HCT116 (cell line): ENCODE measurements around the gene NALCN. TPM values are rescaled to one million over a fixed set of nuclear protein-coding genes. Genes with fewer than 3 reads are reported as not detected.

Experiments
- ATAC-seq: fragments of 200-7000 bp; cut with Tn5 transposase; 2 replicates; pipeline ENCODE4 v1.9.1; 2020; ENCODE audit warnings: mild to moderate bottlenecking, moderate library complexity
- BruUV-seq: library from RNA; stranded (reverse); fragments of 400-500 nt; replicated peaks from 2 replicates; lab custom pipeline; 2021; lab: Mats Ljungman, UMichigan
- CTCF ChIA-PET: fragments of 300-600 bp; sonication (Branson Sonifier 250); formaldehyde crosslinking; loops from one replicate; lab custom pipeline; 2021; ENCODE audit warnings: antibody characterized with exemption; lab: Charles Lee
- POLR2A ChIA-PET: fragments of 300-600, 350-600 bp; sonication (Branson Sonifier 250); formaldehyde crosslinking; loops from one replicate; lab custom pipeline; 2021; ENCODE audit warnings: antibody characterized with exemption; lab: Charles Lee
- RAD21 ChIA-PET, 2 experiments: fragments of 300-600 bp; sonication (Branson Sonifier 250); formaldehyde crosslinking; loops; one replicate each; lab custom pipeline; 2023; ENCODE audit warnings: low total read pairs in 2 of 2; ENCODE audit not compliant: uncharacterized antibody in 2 of 2, unreplicated experiment in 2 of 2, low non-redundant PET in 1 of 2; lab: Charles Lee
- DNase-seq: peaks from one replicate; pipeline ENCODE4 v3.0.0-alpha.2; 2010; ENCODE audit warnings: low read depth, low spot score
- H2AFZ ChIP-seq: fragments of 200-600 bp; shearing (Covaris generic), sonication (generic); 2 replicates; pipeline ENCODE4 v1.6.1; 2017; ENCODE audit warnings: low read depth, mixed run types, mixed read lengths, antibody characterized with exemption, low read length; ENCODE audit not compliant: poor library complexity, severe bottlenecking
- H3K27ac ChIP-seq: 2 replicates; pipeline ENCODE4 v1.5.1; 2012; ENCODE audit warnings: low read depth, low read length
- H3K27me3 ChIP-seq: fragments of 200-600 bp; sonication (generic); 2 replicates; pipeline ENCODE4 v1.6.1; 2016; ENCODE audit warnings: mixed run types, low read length, mixed read lengths; ENCODE audit not compliant: insufficient read depth
- H3K36me3 ChIP-seq, 2 experiments: fragments of 200-500 bp in 1 of 2; fragments of 200-600 bp in 1 of 2; sonication (Bioruptor generic) in 1 of 2; sonication (generic) in 1 of 2; 2 replicates each; pipeline versions ENCODE4 v1.5.1 to v1.6.1; 2014 to 2016; ENCODE audit warnings: low read length in 2 of 2, inconsistent platforms in 1 of 2, mixed read lengths in 1 of 2, mixed run types in 1 of 2; ENCODE audit not compliant: insufficient read depth in 2 of 2, control insufficient read depth in 1 of 2
- H3K4me1 ChIP-seq, 2 experiments: fragments of 200-600 bp in 1 of 2; sonication (generic) in 1 of 2; 2 replicates each; pipeline versions ENCODE4 v1.5.1 to v1.6.1; 2012 to 2017; ENCODE audit warnings: low read length in 2 of 2, inconsistent platforms in 1 of 2, mild to moderate bottlenecking in 1 of 2, mixed read lengths in 1 of 2, mixed run types in 1 of 2, moderate library complexity in 1 of 2; ENCODE audit not compliant: insufficient read depth in 2 of 2, control insufficient read depth in 1 of 2
- H3K4me2 ChIP-seq: fragments of 200-600 bp; sonication (generic); 2 replicates; pipeline ENCODE4 v1.6.1; 2017; ENCODE audit warnings: mixed run types, low read length, mixed read lengths
- H3K4me3 ChIP-seq, 2 experiments: fragments of 200-600 bp in 1 of 2; sonication (generic) in 1 of 2; replicated peaks in 1 of 2; 2 replicates each; pipeline ENCODE4 v1.5.1; 2011 to 2016; ENCODE audit warnings: low read length in 2 of 2, control low read depth in 1 of 2, low read depth in 1 of 2, mild to moderate bottlenecking in 1 of 2, mixed read lengths in 1 of 2, mixed run types in 1 of 2
- H3K79me2 ChIP-seq: fragments of 200-600 bp; sonication (generic); 2 replicates; pipeline ENCODE4 v1.6.1; 2017; ENCODE audit warnings: mild to moderate bottlenecking, mixed run types, low read length, moderate library complexity, mixed read lengths; ENCODE audit not compliant: insufficient read depth
- H3K9ac ChIP-seq: fragments of 200-600 bp; sonication (generic); 2 replicates; pipeline ENCODE4 v1.6.1; 2016; ENCODE audit warnings: low read length, mixed read lengths
- H3K9me2 ChIP-seq: fragments of 200-600 bp; sonication (generic), shearing (Covaris generic); 2 replicates; pipeline ENCODE4 v1.6.1; 2017; ENCODE audit warnings: mixed run types, mild to moderate bottlenecking, moderate library complexity; ENCODE audit not compliant: insufficient read depth
- H3K9me3 ChIP-seq, 2 experiments: fragments of 200-500 bp in 1 of 2; fragments of 200-600 bp in 1 of 2; sonication (Bioruptor generic) in 1 of 2; sonication (generic) in 1 of 2; 2 replicates each; pipeline ENCODE4 v1.6.1; 2014 to 2017; ENCODE audit warnings: low read length in 2 of 2, mixed read lengths in 2 of 2, inconsistent platforms in 1 of 2, low read depth in 1 of 2, mild to moderate bottlenecking in 1 of 2, mixed run types in 1 of 2, moderate library complexity in 1 of 2; ENCODE audit not compliant: control insufficient read depth in 1 of 2, insufficient read depth in 1 of 2
- H4K20me1 ChIP-seq: fragments of 200-600 bp; sonication (generic), shearing (Covaris generic); 2 replicates; pipeline ENCODE4 v1.6.1; 2017; ENCODE audit warnings: mixed run types, mild to moderate bottlenecking, moderate library complexity; ENCODE audit not compliant: insufficient read depth
- CBX3 ChIP-seq: IDR thresholded peaks from 2 replicates; pipeline ENCODE4 v1.6.1; 2012; ENCODE audit warnings: low read depth
- CEBPB ChIP-seq: IDR thresholded peaks from 2 replicates; pipeline ENCODE4 v1.6.1; 2012; ENCODE audit warnings: low read depth
- CTCF ChIP-seq, 3 experiments: fragments of 200-600 bp in 1 of 3; sonication (generic) in 1 of 3; IDR thresholded peaks in 2 of 3; conservative IDR thresholded peaks in 1 of 3; 2 replicates each; pipeline ENCODE4 v1.5.1; 2012 to 2017; ENCODE audit warnings: low read depth in 2 of 3, low read length in 2 of 3, antibody characterized with exemption in 1 of 3, borderline replicate concordance in 1 of 3, control low read depth in 1 of 3, mild to moderate bottlenecking in 1 of 3, mixed read lengths in 1 of 3, mixed run types in 1 of 3, moderate library complexity in 1 of 3; ENCODE audit not compliant: insufficient read depth in 1 of 3
- ELF1 ChIP-seq: IDR thresholded peaks from 2 replicates; pipeline ENCODE4 v1.6.1; 2012; ENCODE audit warnings: low read depth, borderline replicate concordance
- EZH2phosphoT487 ChIP-seq: fragments of 200-600 bp; IDR thresholded peaks from 2 replicates; pipeline ENCODE4 v1.6.1; 2018; ENCODE audit warnings: antibody characterized with exemption, borderline replicate concordance
- FOSL1 ChIP-seq: IDR thresholded peaks from 2 replicates; pipeline ENCODE4 v1.6.1; 2012; ENCODE audit warnings: low read depth
- JUND ChIP-seq: IDR thresholded peaks from 2 replicates; pipeline ENCODE4 v1.6.1; 2012
- POLR2AphosphoS5 ChIP-seq: IDR thresholded peaks from 2 replicates; pipeline ENCODE4 v1.6.1; 2011; ENCODE audit warnings: mild to moderate bottlenecking, low read depth, low read length, moderate library complexity
- RAD21 ChIP-seq: IDR thresholded peaks from 2 replicates; pipeline ENCODE4 v1.6.1; 2012; ENCODE audit warnings: low read depth, mild to moderate bottlenecking
- SIN3A ChIP-seq: IDR thresholded peaks from 2 replicates; pipeline ENCODE4 v1.6.1; 2012; ENCODE audit warnings: low read depth
- SP1 ChIP-seq: IDR thresholded peaks from 2 replicates; pipeline ENCODE4 v1.6.1; 2012; ENCODE audit warnings: low read depth
- TCF7L2 ChIP-seq: IDR thresholded peaks from 2 replicates; pipeline ENCODE4 v1.7.0; 2011; ENCODE audit warnings: borderline replicate concordance, inconsistent platforms; ENCODE audit not compliant: insufficient read depth, insufficient read length; ENCODE audit errors: extremely low read depth
- intact Hi-C: fragments of 100-400 bp; cut with micrococcal nuclease; formaldehyde crosslinking; loops from 2 replicates; pipeline ENCODE4 v1.10.0; 2022
- total RNA-seq: library from RNA; stranded (reverse); gene quantifications from one replicate; pipeline ENCODE4 v1.2.1, GENCODE V29; 2021; ENCODE audit not compliant: unreplicated experiment
- TF ChIP-seq, protein P1 (sequence below): IDR thresholded peaks from 2 replicates; pipeline ENCODE4 v1.6.1; 2012; ENCODE audit warnings: low read depth
- TF ChIP-seq, protein P2 (sequence below): IDR thresholded peaks from 2 replicates; pipeline ENCODE4 v1.6.1; 2011; ENCODE audit warnings: mild to moderate bottlenecking, low read length, moderate library complexity; ENCODE audit not compliant: insufficient replicate concordance; ENCODE audit errors: extremely low read depth

The NALCN gene
- total RNA-seq, 1 experiment from 2014 or later, result not detected

- H3K9ac ChIP-seq, result no peak overlapping the region
- no peak overlapping the region for H2AFZ ChIP-seq
- ChIA-PET RAD21 (no interaction called here), POLR2A (no interaction called here), CTCF (no interaction called here)
- intact Hi-C loops, result no loop called here
- H3K27ac ChIP-seq, result no peak overlapping the region
- H3K4me2 ChIP-seq, result no peak overlapping the region
- H3K27me3 ChIP-seq, result no peaks in the 10 kb centered on the region
- no peak for TF ChIP-seq SIN3A
- no peaks in the 10 kb centered on the region for H4K20me1 ChIP-seq
- peaks cover 0 to 3% of the 10 kb centered on the region in 2 experiments; a peak in 1 of 4 replicates for H3K9me3 ChIP-seq
- H3K4me1 ChIP-seq, result no peaks in the 10 kb centered on the region
- no peak overlapping the region for H3K4me3 ChIP-seq
- H3K36me3 ChIP-seq, result no peaks in the 10 kb centered on the region
- DNase-seq (no peak), ATAC-seq (no peak)
- H3K9me2 ChIP-seq, result no peaks in the 10 kb centered on the region
- BruUV-seq, result no TSS peak
- H3K79me2 ChIP-seq, result no peaks in the 10 kb centered on the region
Observed at GRCh38 chr13:101325423-101325822, 90.9 kb downstream of the NALCN start.

DNA sequence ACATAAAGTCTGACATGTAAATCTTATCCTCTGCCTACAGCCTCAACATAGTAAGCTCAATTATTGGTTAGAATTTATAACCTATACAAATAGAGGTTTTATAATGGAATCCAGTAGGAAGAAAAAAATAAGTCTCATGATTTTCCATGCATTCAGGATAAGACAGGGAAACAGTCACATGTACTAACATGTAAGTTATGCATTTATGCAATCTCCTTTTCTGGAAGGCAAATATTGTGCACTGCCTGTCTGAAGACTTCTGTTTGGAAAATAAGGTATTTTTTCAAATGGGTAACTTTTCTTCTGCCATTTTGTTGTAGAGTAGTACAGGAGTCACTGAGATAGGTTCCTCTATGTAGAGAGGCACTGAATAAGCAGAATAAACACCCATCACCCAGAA lies 92.7 kb downstream of the NALCN start:
- Histone ChIP-seq H3K36me3 (no peaks in the 10 kb centered on the region), H2AFZ (no peak overlapping the region), H3K27me3 (no peaks in the 10 kb centered on the region), H3K9me2 (no peaks in the 10 kb centered on the region), H3K27ac (no peak overlapping the region), H3K4me1 (no peaks in the 10 kb centered on the region), H3K9ac (no peak overlapping the region), H3K4me2 (no peak overlapping the region), H3K4me3 (no peak overlapping the region), H4K20me1 (no peaks in the 10 kb centered on the region), H3K79me2 (no peaks in the 10 kb centered on the region), H3K9me3 (peaks cover 0 to 3% of the 10 kb centered on the region in 2 experiments; a peak in 1 of 4 replicates)
- ATAC-seq, result no peak
- ChIA-PET CTCF (no interaction called here), RAD21 (no interaction called here), POLR2A (no interaction called here)
- DNase-seq, result no peak
- no TSS peak for BruUV-seq
- intact Hi-C loops, result no loop called here
- TF ChIP-seq, protein P1, sequence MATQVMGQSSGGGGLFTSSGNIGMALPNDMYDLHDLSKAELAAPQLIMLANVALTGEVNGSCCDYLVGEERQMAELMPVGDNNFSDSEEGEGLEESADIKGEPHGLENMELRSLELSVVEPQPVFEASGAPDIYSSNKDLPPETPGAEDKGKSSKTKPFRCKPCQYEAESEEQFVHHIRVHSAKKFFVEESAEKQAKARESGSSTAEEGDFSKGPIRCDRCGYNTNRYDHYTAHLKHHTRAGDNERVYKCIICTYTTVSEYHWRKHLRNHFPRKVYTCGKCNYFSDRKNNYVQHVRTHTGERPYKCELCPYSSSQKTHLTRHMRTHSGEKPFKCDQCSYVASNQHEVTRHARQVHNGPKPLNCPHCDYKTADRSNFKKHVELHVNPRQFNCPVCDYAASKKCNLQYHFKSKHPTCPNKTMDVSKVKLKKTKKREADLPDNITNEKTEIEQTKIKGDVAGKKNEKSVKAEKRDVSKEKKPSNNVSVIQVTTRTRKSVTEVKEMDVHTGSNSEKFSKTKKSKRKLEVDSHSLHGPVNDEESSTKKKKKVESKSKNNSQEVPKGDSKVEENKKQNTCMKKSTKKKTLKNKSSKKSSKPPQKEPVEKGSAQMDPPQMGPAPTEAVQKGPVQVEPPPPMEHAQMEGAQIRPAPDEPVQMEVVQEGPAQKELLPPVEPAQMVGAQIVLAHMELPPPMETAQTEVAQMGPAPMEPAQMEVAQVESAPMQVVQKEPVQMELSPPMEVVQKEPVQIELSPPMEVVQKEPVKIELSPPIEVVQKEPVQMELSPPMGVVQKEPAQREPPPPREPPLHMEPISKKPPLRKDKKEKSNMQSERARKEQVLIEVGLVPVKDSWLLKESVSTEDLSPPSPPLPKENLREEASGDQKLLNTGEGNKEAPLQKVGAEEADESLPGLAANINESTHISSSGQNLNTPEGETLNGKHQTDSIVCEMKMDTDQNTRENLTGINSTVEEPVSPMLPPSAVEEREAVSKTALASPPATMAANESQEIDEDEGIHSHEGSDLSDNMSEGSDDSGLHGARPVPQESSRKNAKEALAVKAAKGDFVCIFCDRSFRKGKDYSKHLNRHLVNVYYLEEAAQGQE, result no peak
- TF ChIP-seq CTCF (IDR thresholded peaks at IDR 0.05 in 2 of 3, conservative IDR thresholded peaks at IDR 0.05 in 1 of 3; ENCODE audit: borderline replicate concordance in 1 of 3, insufficient read depth in 1 of 3, low read depth in 2 of 3, low read length in 2 of 3) (no peak), JUND (no peak), SP1 (no peak), FOSL1 (no peak), RAD21 (no peak), CBX3 (no peak), EZH2phosphoT487 (no peak), POLR2AphosphoS5 (no peak), ELF1 (no peak), CEBPB (no peak), TCF7L2 (no peak), SIN3A (no peak)
- TF ChIP-seq, protein P2, sequence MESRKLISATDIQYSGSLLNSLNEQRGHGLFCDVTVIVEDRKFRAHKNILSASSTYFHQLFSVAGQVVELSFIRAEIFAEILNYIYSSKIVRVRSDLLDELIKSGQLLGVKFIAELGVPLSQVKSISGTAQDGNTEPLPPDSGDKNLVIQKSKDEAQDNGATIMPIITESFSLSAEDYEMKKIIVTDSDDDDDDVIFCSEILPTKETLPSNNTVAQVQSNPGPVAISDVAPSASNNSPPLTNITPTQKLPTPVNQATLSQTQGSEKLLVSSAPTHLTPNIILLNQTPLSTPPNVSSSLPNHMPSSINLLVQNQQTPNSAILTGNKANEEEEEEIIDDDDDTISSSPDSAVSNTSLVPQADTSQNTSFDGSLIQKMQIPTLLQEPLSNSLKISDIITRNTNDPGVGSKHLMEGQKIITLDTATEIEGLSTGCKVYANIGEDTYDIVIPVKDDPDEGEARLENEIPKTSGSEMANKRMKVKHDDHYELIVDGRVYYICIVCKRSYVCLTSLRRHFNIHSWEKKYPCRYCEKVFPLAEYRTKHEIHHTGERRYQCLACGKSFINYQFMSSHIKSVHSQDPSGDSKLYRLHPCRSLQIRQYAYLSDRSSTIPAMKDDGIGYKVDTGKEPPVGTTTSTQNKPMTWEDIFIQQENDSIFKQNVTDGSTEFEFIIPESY, result no peak
